ENCODE measurements around the gene ZDHHC3.

DNA sequence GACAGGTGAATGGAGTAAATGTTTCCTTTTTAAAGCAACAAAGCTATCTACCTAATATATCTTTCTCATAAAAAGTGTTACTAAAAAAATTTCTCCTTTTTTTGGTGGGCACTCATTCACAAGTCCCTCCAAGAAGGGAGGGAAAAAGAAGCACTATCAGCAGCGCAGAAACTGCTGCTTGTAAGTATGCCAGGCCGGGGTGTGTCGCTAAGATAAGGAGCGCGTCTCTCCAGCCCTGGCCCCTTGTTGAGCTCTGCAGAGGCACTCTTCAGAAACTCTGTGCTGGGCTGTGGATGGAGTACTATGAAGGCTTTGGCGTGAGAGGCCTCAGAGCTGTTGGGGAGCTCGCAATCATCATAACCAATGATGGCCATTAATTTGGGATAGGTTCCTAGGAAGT is 49.1 kb downstream of the ZDHHC3 start:
- TF ChIP-seq, protein P1, sequence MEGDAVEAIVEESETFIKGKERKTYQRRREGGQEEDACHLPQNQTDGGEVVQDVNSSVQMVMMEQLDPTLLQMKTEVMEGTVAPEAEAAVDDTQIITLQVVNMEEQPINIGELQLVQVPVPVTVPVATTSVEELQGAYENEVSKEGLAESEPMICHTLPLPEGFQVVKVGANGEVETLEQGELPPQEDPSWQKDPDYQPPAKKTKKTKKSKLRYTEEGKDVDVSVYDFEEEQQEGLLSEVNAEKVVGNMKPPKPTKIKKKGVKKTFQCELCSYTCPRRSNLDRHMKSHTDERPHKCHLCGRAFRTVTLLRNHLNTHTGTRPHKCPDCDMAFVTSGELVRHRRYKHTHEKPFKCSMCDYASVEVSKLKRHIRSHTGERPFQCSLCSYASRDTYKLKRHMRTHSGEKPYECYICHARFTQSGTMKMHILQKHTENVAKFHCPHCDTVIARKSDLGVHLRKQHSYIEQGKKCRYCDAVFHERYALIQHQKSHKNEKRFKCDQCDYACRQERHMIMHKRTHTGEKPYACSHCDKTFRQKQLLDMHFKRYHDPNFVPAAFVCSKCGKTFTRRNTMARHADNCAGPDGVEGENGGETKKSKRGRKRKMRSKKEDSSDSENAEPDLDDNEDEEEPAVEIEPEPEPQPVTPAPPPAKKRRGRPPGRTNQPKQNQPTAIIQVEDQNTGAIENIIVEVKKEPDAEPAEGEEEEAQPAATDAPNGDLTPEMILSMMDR (IDR thresholded peaks at IDR 0.05; ENCODE audit: low read depth, low read length, missing input control), result no peak
- TF ChIP-seq SP1 (IDR thresholded peaks at IDR 0.05), result no peak
- TF ChIP-seq HNF4A (conservative IDR thresholded peaks at IDR 0.05), result no peak
- TF ChIP-seq RAD21 (IDR thresholded peaks at IDR 0.05), result no peak
- TF ChIP-seq, protein P2, sequence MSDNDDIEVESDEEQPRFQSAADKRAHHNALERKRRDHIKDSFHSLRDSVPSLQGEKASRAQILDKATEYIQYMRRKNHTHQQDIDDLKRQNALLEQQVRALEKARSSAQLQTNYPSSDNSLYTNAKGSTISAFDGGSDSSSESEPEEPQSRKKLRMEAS (IDR thresholded peaks at IDR 0.05), result no peak
- TF ChIP-seq HNF4G (IDR thresholded peaks at IDR 0.05), result no peak
- no peak for TF ChIP-seq GABPA (IDR thresholded peaks at IDR 0.05 in 1 of 2, conservative IDR thresholded peaks at IDR 0.05 in 1 of 2)
- no peak for TF ChIP-seq RXRA (IDR thresholded peaks at IDR 0.05)
- TF ChIP-seq, protein P3, sequence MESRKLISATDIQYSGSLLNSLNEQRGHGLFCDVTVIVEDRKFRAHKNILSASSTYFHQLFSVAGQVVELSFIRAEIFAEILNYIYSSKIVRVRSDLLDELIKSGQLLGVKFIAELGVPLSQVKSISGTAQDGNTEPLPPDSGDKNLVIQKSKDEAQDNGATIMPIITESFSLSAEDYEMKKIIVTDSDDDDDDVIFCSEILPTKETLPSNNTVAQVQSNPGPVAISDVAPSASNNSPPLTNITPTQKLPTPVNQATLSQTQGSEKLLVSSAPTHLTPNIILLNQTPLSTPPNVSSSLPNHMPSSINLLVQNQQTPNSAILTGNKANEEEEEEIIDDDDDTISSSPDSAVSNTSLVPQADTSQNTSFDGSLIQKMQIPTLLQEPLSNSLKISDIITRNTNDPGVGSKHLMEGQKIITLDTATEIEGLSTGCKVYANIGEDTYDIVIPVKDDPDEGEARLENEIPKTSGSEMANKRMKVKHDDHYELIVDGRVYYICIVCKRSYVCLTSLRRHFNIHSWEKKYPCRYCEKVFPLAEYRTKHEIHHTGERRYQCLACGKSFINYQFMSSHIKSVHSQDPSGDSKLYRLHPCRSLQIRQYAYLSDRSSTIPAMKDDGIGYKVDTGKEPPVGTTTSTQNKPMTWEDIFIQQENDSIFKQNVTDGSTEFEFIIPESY (IDR thresholded peaks at IDR 0.05), result no peak

Measured in liver (tissue), 3 donors.